H1 (cell line): ENCODE data around the gene LYPD1. TPM values are rescaled to one million over a fixed set of nuclear protein-coding genes. Genes with fewer than 3 reads are reported as not detected.

Experiments
- CTCF ChIA-PET: fragments of 300-600 bp; sonication (Branson Sonifier 250); formaldehyde crosslinking; loops from one replicate; lab custom pipeline; 2021; ENCODE audit not compliant: partially characterized antibody; lab: Charles Lee
- POLR2A ChIA-PET: fragments of 300-600 bp; sonication (Branson Sonifier 250); formaldehyde crosslinking; loops from one replicate; lab custom pipeline; 2021; ENCODE audit warnings: inconsistent platforms; ENCODE audit not compliant: partially characterized antibody; lab: Charles Lee
- DNase-seq, 2 experiments: peaks; one replicate each; pipeline versions ENCODE4 v3.0.0 to v3.0.0-alpha.2; 2010 to 2022; ENCODE audit warnings: low spot score in 2 of 2, low read depth in 1 of 2, mixed read lengths in 1 of 2
- FAIRE-seq: peaks from 2 replicates; lab custom pipeline; 2011; peaks lifted over from hg19 to GRCh38; lab: Jason Lieb, UNC
- H2AFZ ChIP-seq: 2 replicates; pipeline ENCODE4 v1.8.1; 2012; ENCODE audit warnings: low read length, inconsistent platforms
- H2AK5ac ChIP-seq: 2 replicates; pipeline ENCODE4 v1.6.1; 2013; ENCODE audit warnings: low read depth, low read length
- H2BK120ac ChIP-seq: replicated peaks from 2 replicates; pipeline ENCODE3; 2013; ENCODE audit warnings: low read depth, low read length, inconsistent platforms
- H2BK12ac ChIP-seq: 2 replicates; pipeline ENCODE4 v1.6.1; 2013; ENCODE audit warnings: low read depth, low read length
- H2BK15ac ChIP-seq: 2 replicates; pipeline ENCODE4 v1.6.1; 2013; ENCODE audit warnings: low read length
- H2BK20ac ChIP-seq: 2 replicates; pipeline ENCODE4 v1.6.1; 2013; ENCODE audit warnings: low read length
- H2BK5ac ChIP-seq: 2 replicates; pipeline ENCODE4 v1.6.1; 2013; ENCODE audit warnings: low read depth, low read length
- H3K14ac ChIP-seq: 2 replicates; pipeline ENCODE4 v1.6.1; 2013; ENCODE audit warnings: inconsistent platforms; ENCODE audit not compliant: insufficient read length
- H3K18ac ChIP-seq: 2 replicates; pipeline ENCODE4 v1.6.1; 2013; ENCODE audit warnings: low read length; ENCODE audit errors: extremely low read depth
- H3K23ac ChIP-seq: 2 replicates; pipeline ENCODE4 v1.6.1; 2013; ENCODE audit warnings: inconsistent platforms; ENCODE audit not compliant: insufficient read length
- H3K23me2 ChIP-seq: 2 replicates; pipeline ENCODE4 v1.6.1; 2013; ENCODE audit warnings: low read depth, low read length
- H3K27ac ChIP-seq: 2 replicates; pipeline ENCODE4 v1.6.1; 2011; ENCODE audit warnings: low read depth, low read length, inconsistent platforms
- H3K27me3 ChIP-seq, 4 experiments: replicated peaks in 1 of 4; 1 replicate in 1 of 4; 2 replicates in 3 of 4; pipeline versions ENCODE4 v1.6.1 to v1.8.1; 2011 to 2013; ENCODE audit warnings: low read length in 3 of 4, mild to moderate bottlenecking in 3 of 4, inconsistent platforms in 2 of 4, mixed read lengths in 2 of 4, moderate library complexity in 1 of 4; ENCODE audit not compliant: control insufficient read depth in 3 of 4, insufficient read depth in 3 of 4; ENCODE audit errors: extremely low read depth in 1 of 4
- H3K36me3 ChIP-seq, 4 experiments: 2 replicates each; pipeline versions ENCODE4 v1.6.1 to v1.8.1; 2011 to 2013; ENCODE audit warnings: mild to moderate bottlenecking in 4 of 4, low read length in 3 of 4, moderate library complexity in 2 of 4, control low read depth in 1 of 4, inconsistent platforms in 1 of 4; ENCODE audit not compliant: insufficient read depth in 4 of 4, control insufficient read depth in 2 of 4
- H3K4ac ChIP-seq: replicated peaks from 2 replicates; pipeline ENCODE3; 2013; ENCODE audit warnings: low read length, low read depth, mixed read lengths, inconsistent platforms; ENCODE audit not compliant: insufficient read length
- H3K4me1 ChIP-seq, 4 experiments: replicated peaks in 1 of 4; 1 replicate in 1 of 4; 2 replicates in 3 of 4; pipeline versions ENCODE4 v1.6.1 to v1.8.1; 2011 to 2013; ENCODE audit warnings: low read length in 3 of 4, inconsistent platforms in 2 of 4, mixed read lengths in 1 of 4; ENCODE audit not compliant: insufficient read depth in 4 of 4, control insufficient read depth in 3 of 4
- H3K4me2 ChIP-seq, 2 experiments: 2 replicates each; pipeline versions ENCODE4 v1.6.1 to v1.8.1; 2011 to 2013; ENCODE audit warnings: low read depth in 2 of 2, low read length in 2 of 2, control low read depth in 1 of 2, inconsistent platforms in 1 of 2, mild to moderate bottlenecking in 1 of 2; ENCODE audit not compliant: insufficient read depth in 1 of 2
- H3K4me3 ChIP-seq, 4 experiments: fragments of 200-600, 300-600 bp in 1 of 4; sonication (generic), shearing (Covaris generic), sonication (Bioruptor Twin) in 1 of 4; 2 replicates each; pipeline versions ENCODE4 v1.5.1 to v1.8.1; 2011 to 2016; ENCODE audit warnings: low read length in 4 of 4, low read depth in 3 of 4, control low read depth in 2 of 4, inconsistent platforms in 2 of 4, mild to moderate bottlenecking in 2 of 4, mixed read lengths in 1 of 4, moderate library complexity in 1 of 4; ENCODE audit not compliant: insufficient read depth in 2 of 4; ENCODE audit errors: extremely low read depth in 1 of 4
- H3K56ac ChIP-seq: replicated peaks from 2 replicates; pipeline ENCODE3; 2013; ENCODE audit warnings: low read depth, mild to moderate bottlenecking, mixed read lengths, low read length, inconsistent platforms; ENCODE audit not compliant: insufficient read length
- H3K79me1 ChIP-seq: 2 replicates; pipeline ENCODE4 v1.6.1; 2013; ENCODE audit warnings: low read depth, low read length, control low read depth
- H3K79me2 ChIP-seq, 2 experiments: 2 replicates each; pipeline versions ENCODE4 v1.6.1 to v1.8.1; 2012 to 2013; ENCODE audit warnings: low read length in 2 of 2, mild to moderate bottlenecking in 2 of 2, inconsistent platforms in 1 of 2; ENCODE audit not compliant: insufficient read depth in 2 of 2, control insufficient read depth in 1 of 2
- H3K9ac ChIP-seq, 4 experiments: replicated peaks in 1 of 4; 1 replicate in 1 of 4; 2 replicates in 3 of 4; pipeline versions ENCODE4 v1.6.1 to v1.8.1; 2011 to 2013; ENCODE audit warnings: low read depth in 3 of 4, low read length in 3 of 4, control low read depth in 2 of 4, mild to moderate bottlenecking in 2 of 4, moderate library complexity in 2 of 4, inconsistent platforms in 1 of 4; ENCODE audit errors: extremely low read depth in 1 of 4
- H3K9me3 ChIP-seq, 2 experiments: 2 replicates each; pipeline versions ENCODE4 v1.6.1 to v1.8.1; 2012 to 2013; ENCODE audit warnings: mild to moderate bottlenecking in 2 of 2, moderate library complexity in 2 of 2, control low read depth in 1 of 2, inconsistent platforms in 1 of 2, low read depth in 1 of 2, low read length in 1 of 2, mixed read lengths in 1 of 2; ENCODE audit not compliant: insufficient read depth in 2 of 2
- H4K20me1 ChIP-seq, 2 experiments: replicated peaks in 1 of 2; 2 replicates each; pipeline versions ENCODE3 to v1.8.1; 2011 to 2013; ENCODE audit warnings: inconsistent platforms in 2 of 2, low read length in 2 of 2, mild to moderate bottlenecking in 1 of 2; ENCODE audit not compliant: insufficient read depth in 2 of 2, control insufficient read depth in 1 of 2
- H4K5ac ChIP-seq: 2 replicates; pipeline ENCODE4 v1.6.1; 2013; ENCODE audit warnings: low read length, low read depth, mixed read lengths, inconsistent platforms; ENCODE audit not compliant: insufficient read length
- H4K8ac ChIP-seq: 2 replicates; pipeline ENCODE4 v1.8.0; 2013; ENCODE audit warnings: mild to moderate bottlenecking, moderate library complexity, low read length, inconsistent platforms; ENCODE audit not compliant: insufficient read depth; ENCODE audit errors: extremely low read depth
- H4K91ac ChIP-seq: replicated peaks from 2 replicates; pipeline ENCODE3; 2013; ENCODE audit warnings: low read length, mixed read lengths, inconsistent platforms; ENCODE audit not compliant: insufficient read length
- CREB1 ChIP-seq: IDR thresholded peaks from 2 replicates; pipeline ENCODE4 v1.6.1; 2012; ENCODE audit warnings: inconsistent platforms
- CTBP2 ChIP-seq: IDR thresholded peaks from 2 replicates; pipeline ENCODE4 v1.7.0; 2011; ENCODE audit warnings: borderline replicate concordance, mild to moderate bottlenecking, moderate library complexity, mixed read lengths, low read length; ENCODE audit not compliant: insufficient read depth, insufficient read length
- CTCF ChIP-seq, 3 experiments: IDR thresholded peaks; 1 replicate in 2 of 3; 2 replicates in 1 of 3; pipeline versions ENCODE4 v1.5.1 to v1.6.1; 2011; ENCODE audit warnings: low read length in 3 of 3, mild to moderate bottlenecking in 3 of 3, inconsistent platforms in 2 of 3, low read depth in 1 of 3, moderate library complexity in 1 of 3; ENCODE audit not compliant: insufficient read depth in 1 of 3; ENCODE audit errors: control extremely low read depth in 1 of 3
- HDAC6 ChIP-seq: IDR thresholded peaks from one replicate; pipeline ENCODE4 v1.7.1; 2012; ENCODE audit warnings: low read depth, mild to moderate bottlenecking, inconsistent platforms, low read length, moderate library complexity
- KDM4A ChIP-seq: IDR thresholded peaks from one replicate; pipeline ENCODE4 v1.7.1; 2012; ENCODE audit warnings: low read depth, mild to moderate bottlenecking, moderate library complexity, low read length, inconsistent platforms; ENCODE audit not compliant: severe bottlenecking
- KDM5A ChIP-seq: fragments of 200-600 bp; IDR thresholded peaks from 2 replicates; pipeline ENCODE4 v1.7.1; 2012; ENCODE audit warnings: mild to moderate bottlenecking, low read length, inconsistent platforms, mixed read lengths
- NRF1 ChIP-seq: IDR thresholded peaks from 2 replicates; pipeline ENCODE4 v1.6.1; 2011; ENCODE audit warnings: mild to moderate bottlenecking, low read depth, low read length, improper control_type of control experiment
- PHF8 ChIP-seq: fragments of 200-600 bp; sonication (generic); conservative IDR thresholded peaks from 2 replicates; pipeline ENCODE4 v1.7.1; 2012; ENCODE audit warnings: low read depth, mild to moderate bottlenecking, inconsistent platforms, low read length, moderate library complexity
- RXRA ChIP-seq: IDR thresholded peaks from 2 replicates; pipeline ENCODE4 v1.6.1; 2011; ENCODE audit warnings: low read depth, mild to moderate bottlenecking, low read length, moderate library complexity; ENCODE audit not compliant: insufficient read depth
- SRF ChIP-seq: IDR thresholded peaks from 2 replicates; pipeline ENCODE4 v1.6.1; 2011; ENCODE audit warnings: mild to moderate bottlenecking, low read depth, low read length, moderate library complexity
- SUZ12 ChIP-seq: fragments of 200-600 bp; sonication (generic); IDR thresholded peaks from 2 replicates; pipeline ENCODE4 v1.6.1; 2012; ENCODE audit warnings: mild to moderate bottlenecking, inconsistent platforms, low read length, moderate library complexity, mixed read lengths
- WGBS, 2 experiments: shearing (Covaris generic) in 1 of 2; methylation state at CpG; one replicate each; pipeline versions ENCODE4 v1.1.6 to v1.1.7; 2013 to 2015; ENCODE audit warnings: low lambda C conversion rate in 2 of 2, mixed read lengths in 2 of 2, inconsistent platforms in 1 of 2, low coverage in 1 of 2, missing lambda C conversion rate in 1 of 2; ENCODE audit not compliant: insufficient replicate concordance in 2 of 2, insufficient coverage in 1 of 2, insufficient read length in 1 of 2; ENCODE audit errors: extremely low coverage in 1 of 2, missing lambda C conversion rate in 1 of 2; 5-methylcytosine and 5-hydroxymethylcytosine counted together
- polyA plus RNA-seq, 7 experiments: library from polyadenylated mRNA; depleted of rRNA in 3 of 7; stranded (reverse) in 5 of 7; unstranded in 2 of 7; fragments of >200 nt in 5 of 7; fragments of 200-250 nt in 2 of 7; gene quantifications; 1 replicate in 5 of 7; 2 replicates in 1 of 7; 4 replicates in 1 of 7; pipeline versions ENCODE4 v1.2.1 to v1.2.3, GENCODE V29; 2011 to 2013; ENCODE audit warnings: missing spikeins in 2 of 7, mixed read lengths in 2 of 7
- total RNA-seq: library from RNA; stranded (reverse); fragmentation: NEBNext Ultra II Directional; extraction: Animal tissue kit (Norgen Biotek cat#: 25700); gene quantifications from 2 replicates; pipeline ENCODE4 v1.2.1, GENCODE V29; 2021

The LYPD1 gene
- total and polyA plus RNA-seq, 2 of the 8 experiments (the other 6 are each of a cell fraction or from before 2014, with no cell fraction given), result 1.9 to 2.7 TPM

GRCh38 chr2:132617989-132618388, 52.0 kb downstream of the LYPD1 start:
- Histone ChIP-seq H2BK12ac (no peak overlapping the region), H2BK120ac (no peak overlapping the region), H4K8ac (no peak overlapping the region), H3K9me3 (no peaks in the 10 kb centered on the region), H2BK20ac (no peak overlapping the region), H4K5ac (no peak overlapping the region), H3K23me2 (no peaks in the 10 kb centered on the region), H3K27me3 (no peaks in the 10 kb centered on the region), H3K79me1 (no peaks in the 10 kb centered on the region), H2AFZ (no peak overlapping the region), H2BK5ac (no peak overlapping the region), H2AK5ac (no peak overlapping the region), H4K20me1 (no peaks in the 10 kb centered on the region), H3K18ac (no peak overlapping the region), H3K79me2 (no peaks in the 10 kb centered on the region), H3K23ac (no peak overlapping the region), H3K4me3 (no peak overlapping the region), H2BK15ac (no peak overlapping the region), H3K56ac (no peak overlapping the region), H3K9ac (no peak overlapping the region), H3K4me2 (no peak overlapping the region), H3K27ac (no peak overlapping the region), H3K4me1 (peaks cover 0 to 3% (median under 1%) of the 10 kb centered on the region in 4 experiments; a peak in 2 of 7 replicates), H3K14ac (no peak overlapping the region), H3K4ac (no peak overlapping the region), H3K36me3 (no peaks in the 10 kb centered on the region), H4K91ac (no peak overlapping the region)
- DNase-seq (no peak), FAIRE-seq (no peak)
- POLR2A ChIA-PET, result no interaction called here
- CTCF ChIA-PET, result no interaction called here
- 81% methylated on average over 3 of the region's 3 CpGs; no CpG with 5 or more reads in 1 of the 2 experiments for WGBS, 2 experiments
- TF ChIP-seq KDM4A, result no peak
- no peak for TF ChIP-seq HDAC6
- TF ChIP-seq CTCF (IDR thresholded peaks at IDR 0.05; ENCODE audit: control extremely low read depth in 1 of 3, insufficient read depth in 1 of 3, low read depth in 1 of 3, low read length in 3 of 3), result no peak
- no peak for TF ChIP-seq SUZ12
- TF ChIP-seq CTBP2, result no peak
- no peak for TF ChIP-seq CREB1
- TF ChIP-seq PHF8, result no peak
- no peak for TF ChIP-seq NRF1
- no peak for TF ChIP-seq SRF
- TF ChIP-seq KDM5A, result no peak
- no peak for TF ChIP-seq RXRA
